Breast epithelium (tissue), 3 donors: Measurements from ENCODE around the gene CUL1.

ENCODE experiments used
- POLR2AphosphoS5 ChIP-seq, 3 donors: sonication (generic); formaldehyde crosslinking; IDR thresholded peaks; one replicate each; pipeline ENCODE4 v1.6.1; 2017; ENCODE audit warnings: antibody characterized with exemption in 3 of 3
- TF ChIP-seq, protein P1 (sequence below), 3 donors: fragments of 450-650 bp; IDR thresholded peaks; one replicate each; pipeline ENCODE4 v1.5.1; 2016 to 2017; ENCODE audit warnings: antibody characterized with exemption in 3 of 3, mild to moderate bottlenecking in 3 of 3, moderate library complexity in 3 of 3

- no peak for TF ChIP-seq POLR2AphosphoS5 (IDR thresholded peaks at IDR 0.05)
- TF ChIP-seq, protein P1, sequence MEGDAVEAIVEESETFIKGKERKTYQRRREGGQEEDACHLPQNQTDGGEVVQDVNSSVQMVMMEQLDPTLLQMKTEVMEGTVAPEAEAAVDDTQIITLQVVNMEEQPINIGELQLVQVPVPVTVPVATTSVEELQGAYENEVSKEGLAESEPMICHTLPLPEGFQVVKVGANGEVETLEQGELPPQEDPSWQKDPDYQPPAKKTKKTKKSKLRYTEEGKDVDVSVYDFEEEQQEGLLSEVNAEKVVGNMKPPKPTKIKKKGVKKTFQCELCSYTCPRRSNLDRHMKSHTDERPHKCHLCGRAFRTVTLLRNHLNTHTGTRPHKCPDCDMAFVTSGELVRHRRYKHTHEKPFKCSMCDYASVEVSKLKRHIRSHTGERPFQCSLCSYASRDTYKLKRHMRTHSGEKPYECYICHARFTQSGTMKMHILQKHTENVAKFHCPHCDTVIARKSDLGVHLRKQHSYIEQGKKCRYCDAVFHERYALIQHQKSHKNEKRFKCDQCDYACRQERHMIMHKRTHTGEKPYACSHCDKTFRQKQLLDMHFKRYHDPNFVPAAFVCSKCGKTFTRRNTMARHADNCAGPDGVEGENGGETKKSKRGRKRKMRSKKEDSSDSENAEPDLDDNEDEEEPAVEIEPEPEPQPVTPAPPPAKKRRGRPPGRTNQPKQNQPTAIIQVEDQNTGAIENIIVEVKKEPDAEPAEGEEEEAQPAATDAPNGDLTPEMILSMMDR (IDR thresholded peaks at IDR 0.05): no peak
These were observed 140.2 kb downstream of the CUL1 start for GRCh38 chr7:148838905-148839304.
